ENCODE measurements around the gene ASTN1.

- no peak for TF ChIP-seq CTCF (IDR thresholded peaks at IDR 0.05)
- TF ChIP-seq EP300 (IDR thresholded peaks at IDR 0.05): no peak
- no peak for TF ChIP-seq POLR2A (IDR thresholded peaks at IDR 0.05)
Measured at GRCh38 chr1:177209357-177209756, 44.8 kb upstream of the ASTN1 start.
